Ramos (cell line): ENCODE results near the gene HES3.

Experiments used
- in situ Hi-C: fragments of 300-500 bp; cut with MboI; formaldehyde crosslinking; loops from one replicate; pipeline ENCODE4 v1.14.3; 2022; ENCODE audit warnings: low sequenced_read_pairs; ENCODE audit not compliant: unreplicated experiment

The HES3 gene

DNA sequence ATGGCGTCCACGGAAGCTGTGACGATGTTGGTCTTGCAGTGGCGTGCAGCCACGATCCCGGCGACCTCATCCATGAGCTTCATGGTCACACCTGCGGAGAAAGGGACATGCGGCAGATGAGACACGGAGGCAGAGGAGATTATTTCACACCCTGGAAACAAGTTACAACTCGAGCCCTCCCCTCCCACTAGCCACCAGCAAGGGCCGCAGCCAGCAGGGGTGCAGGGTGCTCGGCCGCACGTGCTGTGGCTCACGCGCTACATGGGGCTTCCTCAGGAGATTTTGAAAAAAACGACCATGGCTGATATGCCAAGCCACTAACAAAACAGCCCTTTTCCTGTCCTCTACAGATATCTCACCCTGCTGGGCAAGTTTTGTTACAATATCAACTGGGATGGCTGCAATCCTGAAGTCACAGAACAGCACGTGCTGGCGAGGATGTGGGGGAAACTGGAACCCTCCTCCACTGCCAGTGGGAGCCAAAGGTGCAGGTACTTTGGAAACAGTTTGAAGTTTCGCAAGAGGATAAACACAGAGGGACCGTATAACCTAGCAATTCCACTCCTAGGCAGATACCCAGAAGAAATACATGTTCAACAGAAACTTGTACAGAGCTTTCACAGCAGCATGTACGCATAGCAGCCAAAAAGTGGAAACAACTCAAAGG is 51.0 kb downstream of the HES3 start:
- in situ Hi-C loops: no loop called here
